ENCODE data around the gene EHBP1L1.
"Not testable (repeated sequence)": the region's sequence is repeated elsewhere in the genome, so short reads cannot be mapped to it uniquely, and the experiment has no call there.

Gene EHBP1L1

DNA sequence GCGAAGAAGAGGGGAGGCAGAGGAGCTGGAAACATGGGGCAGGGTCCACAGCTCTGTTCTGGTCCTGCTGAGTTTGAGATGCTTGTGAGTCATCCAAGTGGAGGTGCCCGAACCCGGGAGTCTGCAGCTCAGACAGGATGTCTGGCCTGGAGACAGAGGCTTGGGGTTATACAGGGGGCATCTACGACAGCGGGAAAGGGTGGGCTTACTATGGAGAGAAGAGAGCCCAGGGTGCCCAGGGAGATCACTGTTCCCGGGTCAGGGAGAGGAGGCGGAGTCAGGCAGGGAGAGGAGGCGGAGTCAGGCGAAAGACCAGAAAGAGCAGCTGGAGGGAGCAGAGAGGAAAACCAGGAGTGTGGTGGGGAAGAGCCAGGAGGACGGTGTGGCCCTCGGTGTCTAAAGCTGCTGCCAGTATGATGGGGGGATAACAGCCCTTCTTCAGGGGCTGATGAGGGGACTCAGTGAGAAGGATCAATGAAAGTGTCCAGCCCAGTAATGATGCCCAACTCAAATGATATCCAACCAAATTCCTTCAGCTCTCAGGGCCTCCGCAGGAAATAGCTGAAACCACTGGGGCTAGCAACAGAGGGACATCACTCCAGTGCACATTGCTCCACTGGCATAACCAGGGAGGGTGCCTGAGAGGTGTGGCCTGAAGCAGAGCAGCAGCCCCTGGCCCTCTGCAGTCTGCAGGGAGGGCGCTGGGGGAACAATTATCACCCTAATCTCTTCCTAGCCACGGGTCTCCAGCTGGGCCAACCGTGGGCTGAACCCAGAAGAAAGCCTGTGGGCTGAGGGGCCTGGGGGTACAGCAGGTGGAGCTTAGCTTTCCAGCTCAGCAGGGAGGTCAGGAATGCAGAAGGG, 15.1 kb upstream of the EHBP1L1 start:
- DNase-seq (ENCODE audit: low read depth in 3 of 3): no peak

GRCh38 chr11:65562020-65562419, 13.8 kb upstream of the EHBP1L1 start:
- no peak for DNase-seq (ENCODE audit: low read depth in 3 of 3)

DNA sequence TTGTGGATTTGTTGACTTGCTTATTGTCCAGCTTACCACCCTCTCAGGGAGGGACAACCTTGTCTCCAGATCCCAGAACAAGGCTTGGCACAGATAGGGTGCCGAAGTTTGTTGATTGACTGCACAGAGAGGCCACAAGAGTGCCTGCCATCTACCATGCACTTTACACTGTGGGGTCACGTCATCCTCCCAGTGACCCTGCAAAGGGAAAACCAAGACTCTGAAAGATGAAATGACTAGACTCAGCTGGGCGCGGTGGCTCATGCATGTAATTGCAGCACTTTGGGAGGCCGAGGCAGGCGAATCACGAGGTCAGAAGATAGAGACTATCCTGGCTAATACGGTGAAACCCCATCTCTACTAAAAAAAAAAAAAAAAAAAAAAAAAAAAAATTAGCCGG, 13.1 kb upstream of the EHBP1L1 start:
- no peak for DNase-seq (ENCODE audit: low read depth in 3 of 3)

DNA sequence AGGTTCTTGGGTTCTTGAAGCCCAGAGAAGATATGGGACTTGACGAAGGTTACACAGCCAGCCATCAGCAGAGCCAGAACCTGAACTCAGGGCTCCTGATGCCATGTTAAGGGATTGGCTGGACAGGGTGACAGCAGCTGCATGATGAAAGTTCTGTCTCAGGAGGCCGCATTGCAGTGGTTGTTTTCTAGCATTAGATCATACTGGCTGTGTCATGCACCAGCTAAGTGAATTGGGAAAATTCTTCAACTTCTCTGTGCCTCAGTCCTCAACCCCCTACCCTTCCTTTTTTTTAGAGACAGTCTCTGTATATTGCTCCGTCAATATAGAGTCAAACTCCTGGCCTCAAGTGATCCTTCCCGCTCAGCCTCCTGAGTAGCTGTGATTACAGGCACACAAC, 12.3 kb upstream of the EHBP1L1 start:
- DNase-seq (ENCODE audit: low read depth in 3 of 3): no peak

GRCh38 chr11:65564879-65565559, 10.8 kb upstream of the EHBP1L1 start:
- DNase-seq (ENCODE audit: low read depth in 3 of 3): not testable (repeated sequence)

GRCh38 chr11:65565624-65566453, 10.0 kb upstream of the EHBP1L1 start:
- DNase-seq (ENCODE audit: low read depth in 3 of 3): no peak

DNA sequence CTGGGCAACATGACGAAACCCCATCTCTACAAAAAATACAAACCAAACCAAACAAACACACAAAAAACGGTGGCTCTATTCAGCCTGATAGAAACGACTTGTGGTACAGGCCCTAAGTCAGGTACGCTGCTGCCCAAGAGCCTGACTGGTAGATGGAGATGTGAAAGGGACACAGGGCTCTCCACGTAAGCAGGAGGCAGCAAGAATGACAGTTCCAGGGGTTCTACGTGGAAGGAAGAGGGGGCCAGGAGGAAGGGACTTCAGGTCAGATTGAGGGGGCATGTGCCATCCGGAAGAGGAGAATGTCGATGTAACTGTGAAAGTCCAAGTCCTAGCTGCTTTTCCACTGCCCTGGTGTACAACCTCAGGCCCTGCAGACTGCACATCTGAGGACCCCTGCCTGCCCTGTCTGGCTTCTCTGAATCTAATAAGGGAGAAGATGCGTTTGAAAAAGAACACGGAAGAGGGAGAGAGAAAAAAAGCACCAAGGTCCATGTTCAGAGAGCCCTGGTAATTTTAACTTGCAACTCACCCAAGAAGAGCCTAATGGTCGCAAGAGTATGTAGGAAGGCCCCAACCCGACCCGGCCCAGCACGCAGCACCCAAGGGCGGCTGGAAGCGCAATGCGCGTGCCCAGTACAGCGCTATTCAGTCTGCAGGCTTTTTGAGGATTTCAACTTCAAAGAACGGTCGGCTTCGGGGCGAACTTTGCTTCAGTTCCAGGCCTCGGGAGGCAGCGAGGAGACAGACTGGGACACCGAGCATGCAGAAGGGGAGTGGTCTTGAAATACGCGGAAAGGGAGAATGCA, 6.5 kb upstream of the EHBP1L1 start:
- no peak for DNase-seq (ENCODE audit: low read depth in 3 of 3)

DNA sequence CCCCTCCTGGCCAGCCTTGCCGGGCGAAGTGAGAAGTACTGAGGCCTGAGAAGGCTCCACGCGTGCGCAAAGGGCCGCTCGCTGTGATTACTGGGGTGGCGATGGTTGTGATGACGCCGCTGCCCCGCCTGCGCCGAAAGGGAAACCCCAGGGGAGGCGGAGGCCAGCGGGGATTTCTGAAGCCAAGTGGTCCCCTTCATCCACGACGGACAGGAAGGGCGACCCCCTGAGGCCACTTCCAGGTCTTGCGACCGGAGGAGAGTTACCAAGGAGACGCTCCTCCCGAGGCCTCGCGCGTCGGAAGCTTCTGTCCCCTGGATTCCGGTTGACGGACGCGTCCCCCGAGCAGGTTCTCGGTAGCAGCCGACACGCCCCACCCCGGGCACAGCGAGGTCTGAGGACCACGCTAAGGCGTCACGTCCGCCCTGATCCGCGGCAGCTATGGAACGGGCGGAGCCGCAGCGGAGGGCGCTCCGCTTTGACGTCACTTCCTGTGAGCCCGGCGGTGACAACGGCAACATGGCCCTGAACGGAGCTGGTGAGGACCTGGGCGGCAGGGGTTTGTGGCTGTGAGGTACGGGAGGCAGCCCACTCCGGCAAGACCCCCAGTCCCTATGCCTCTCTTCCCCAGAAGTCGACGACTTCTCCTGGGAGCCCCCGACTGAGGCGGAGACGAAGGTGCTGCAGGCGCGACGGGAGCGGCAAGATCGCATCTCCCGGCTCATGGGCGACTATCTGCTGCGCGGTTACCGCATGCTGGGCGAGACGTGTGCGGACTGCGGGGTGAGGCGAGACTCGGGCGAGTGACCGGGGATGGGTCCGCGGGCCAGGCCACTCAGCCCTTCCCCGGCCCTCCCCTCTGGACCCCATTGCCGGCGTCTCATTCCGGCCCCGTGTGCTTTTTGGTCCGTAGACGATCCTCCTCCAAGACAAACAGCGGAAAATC, 5.6 kb upstream of the EHBP1L1 start, which contains the start of gene ZNRD2:
ZNRD2 (plus strand) TSS at position 505 of the 946 bp plus-strand sequence; CDS start at position 520, 15 bp downstream.
- DNase-seq (ENCODE audit: low read depth in 3 of 3): peak; percentile 97 to 99 (median 97)

DNA sequence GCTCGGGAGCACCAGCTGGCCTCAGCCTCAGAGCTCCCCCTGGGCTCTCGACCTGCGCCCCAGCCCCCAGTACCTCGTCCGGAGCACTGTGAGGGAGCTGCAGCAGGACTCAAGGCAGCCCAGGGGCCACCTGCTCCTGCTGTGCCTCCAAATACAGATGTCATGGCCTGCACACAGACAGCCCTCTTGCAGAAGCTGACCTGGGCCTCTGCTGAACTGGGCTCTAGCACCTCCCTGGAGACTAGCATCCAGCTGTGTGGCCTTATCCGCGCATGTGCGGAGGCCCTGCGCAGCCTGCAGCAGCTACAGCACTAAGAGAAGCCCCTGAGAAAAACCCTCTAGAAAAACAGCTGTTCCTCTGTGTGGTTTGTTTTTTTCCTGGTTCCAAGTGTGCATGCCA, 4.4 kb upstream of the EHBP1L1 start:
- no peak for DNase-seq (ENCODE audit: low read depth in 3 of 3)

GRCh38 chr11:65571940-65572339, 3.9 kb upstream of the EHBP1L1 start:
- DNase-seq (ENCODE audit: low read depth in 3 of 3): no peak

GRCh38 chr11:65572356-65573051, 3.3 kb upstream of the EHBP1L1 start, which contains the start of gene FAM89B:
TSS of gene FAM89B (plus strand) at chr11:65572538. CDS start at chr11:65572670, 132 bp downstream.
- DNase-seq (ENCODE audit: low read depth in 3 of 3): peak; percentile 66 to 91 (median 79)

DNA sequence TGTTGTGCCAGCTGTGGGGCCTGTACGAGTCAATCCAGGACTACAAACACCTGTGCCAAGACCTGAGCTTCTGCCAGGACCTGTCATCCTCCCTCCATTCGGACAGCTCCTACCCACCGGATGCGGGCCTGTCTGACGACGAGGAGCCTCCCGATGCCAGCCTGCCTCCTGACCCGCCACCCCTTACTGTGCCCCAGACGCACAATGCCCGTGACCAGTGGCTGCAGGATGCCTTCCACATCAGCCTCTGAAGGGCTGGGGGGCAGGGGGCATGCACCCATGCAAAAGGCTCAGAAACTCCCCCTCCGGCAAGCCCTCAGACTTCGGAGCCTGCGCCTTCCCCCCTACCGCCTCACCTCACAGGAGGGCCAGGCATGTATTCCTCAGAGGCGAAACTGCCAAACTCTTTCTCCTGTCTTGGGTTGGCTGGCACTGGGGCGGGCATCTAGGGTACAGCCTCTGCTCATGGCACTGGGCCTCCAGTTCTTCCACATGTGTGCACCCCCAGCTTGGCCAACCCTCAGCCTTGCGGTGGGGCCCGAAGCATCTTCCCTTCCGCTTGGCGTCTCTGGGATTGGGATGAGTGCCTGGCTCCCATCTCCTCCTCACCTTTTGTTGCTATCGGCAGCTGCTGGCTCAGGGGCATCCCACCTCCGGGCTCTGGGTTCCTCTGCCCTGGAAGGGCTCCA, 2.3 kb upstream of the EHBP1L1 start:
- no peak for DNase-seq (ENCODE audit: low read depth in 3 of 3)

DNA sequence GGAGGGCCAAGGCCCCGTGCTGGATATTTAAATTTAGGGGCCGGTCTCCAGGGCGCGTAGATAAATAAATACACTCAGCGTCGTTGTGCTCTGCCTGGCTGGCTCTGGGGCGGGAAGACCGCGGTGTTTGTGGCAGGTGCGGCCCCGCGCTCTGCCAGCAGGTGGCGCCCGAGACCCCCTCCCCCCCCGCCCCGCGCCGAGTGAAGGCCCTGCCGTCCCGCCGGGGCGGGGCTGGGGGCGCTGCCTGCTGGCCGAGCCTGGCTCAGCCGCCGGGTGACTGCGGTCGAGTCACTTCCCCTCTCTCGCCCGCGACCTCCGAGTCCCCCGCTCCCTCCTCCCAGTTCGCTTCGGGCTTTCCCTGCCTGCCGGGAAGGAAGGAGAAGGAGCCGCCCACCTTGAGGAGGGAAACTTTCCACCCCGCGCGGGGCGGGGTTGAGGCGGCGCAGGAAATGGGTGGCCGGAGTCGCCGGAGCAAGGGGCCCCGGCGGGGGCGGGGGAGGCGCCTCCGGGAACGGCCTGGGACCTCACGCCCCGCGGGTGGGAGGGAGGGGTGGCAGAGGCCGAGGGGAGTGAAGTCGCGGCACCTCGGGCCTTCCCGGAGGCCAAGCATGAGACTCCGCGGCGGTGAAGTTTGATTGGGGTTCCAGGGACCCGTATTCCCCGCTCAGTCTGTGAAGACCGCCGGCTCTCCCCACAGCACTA, 1.6 kb upstream of the EHBP1L1 start:
- DNase-seq (ENCODE audit: low read depth in 3 of 3): peak; percentile 64 to 96 (median 74)

GRCh38 chr11:65574811-65575567, 864 bp upstream of the EHBP1L1 start:
- no peak for DNase-seq (ENCODE audit: low read depth in 3 of 3)

DNA sequence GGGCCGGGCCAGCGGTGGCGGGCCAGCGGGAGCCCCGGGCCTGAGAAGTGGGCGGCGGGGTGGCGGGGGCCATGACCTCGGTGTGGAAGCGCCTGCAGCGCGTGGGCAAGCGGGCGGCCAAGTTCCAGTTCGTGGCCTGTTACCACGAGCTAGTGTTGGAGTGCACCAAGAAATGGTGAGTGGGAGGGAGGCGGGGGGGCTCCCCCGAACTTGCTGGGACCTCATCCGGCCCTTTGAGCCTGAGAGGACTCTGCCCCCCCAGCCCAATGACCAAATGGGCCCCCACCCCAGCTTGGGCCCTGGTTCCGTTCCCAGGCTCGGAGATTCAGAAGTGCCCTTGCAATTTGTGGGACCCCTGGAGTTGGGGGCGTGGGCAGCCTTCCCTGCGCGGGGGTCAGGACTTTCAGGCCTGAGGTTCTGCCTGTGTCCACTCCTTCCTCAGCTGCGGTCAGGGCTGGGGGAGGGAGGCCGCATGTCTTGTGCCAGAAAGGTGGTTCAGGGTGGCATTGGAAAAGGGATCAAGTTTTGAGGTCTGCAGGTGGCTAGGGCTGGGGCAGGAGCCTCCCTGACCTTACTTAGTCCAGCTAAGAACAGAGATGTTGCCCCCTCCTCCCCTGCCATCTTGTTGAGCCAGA, 496 bp downstream of the EHBP1L1 start:
- no peak for DNase-seq (ENCODE audit: low read depth in 3 of 3)

GRCh38 chr11:65576867-65577755, 1.3 kb downstream of the EHBP1L1 start:
- no peak for DNase-seq (ENCODE audit: low read depth in 3 of 3)

Measured in stimulated activated CD4-positive, alpha-beta T cell treated with anti-CD3 and anti-CD28 coated beads, TNF-alpha, amount 100 ng/mL, for 24 hours (primary cell).